A673 (cell line): Measurements from ENCODE around the gene OR4F15. TPM values are rescaled to one million over a fixed set of nuclear protein-coding genes. Genes with fewer than 3 reads are reported as not detected.

Experiments used
- BruUV-seq: library from RNA; stranded (reverse); fragments of 400-500 nt; replicated peaks from 2 replicates; lab custom pipeline; 2021; lab: Mats Ljungman, UMichigan
- CTCF ChIA-PET: fragments of 300-600 bp; sonication (Branson Sonifier 250); formaldehyde crosslinking; loops from one replicate; lab custom pipeline; 2022; ENCODE audit warnings: antibody characterized with exemption; lab: Charles Lee
- POLR2A ChIA-PET: fragments of 300-600 bp; sonication (Branson Sonifier 250); formaldehyde crosslinking; loops from one replicate; lab custom pipeline; 2022; ENCODE audit warnings: antibody characterized with exemption; ENCODE audit not compliant: low non-redundant PET; lab: Charles Lee
- DNase-seq: peaks from one replicate; pipeline ENCODE4 v3.0.0-alpha.2; 2015; ENCODE audit warnings: low spot score
- H3K27ac ChIP-seq: fragments of 200-600 bp; sonication (generic); 2 replicates; pipeline ENCODE4 v1.5.1; 2016; ENCODE audit warnings: mixed run types, low read depth, mild to moderate bottlenecking, mixed read lengths, antibody characterized with exemption, low read length; ENCODE audit not compliant: poor library complexity, severe bottlenecking
- H3K27me3 ChIP-seq: fragments of 200-600 bp; sonication (generic); replicated peaks from 2 replicates; pipeline ENCODE4 v1.6.1; 2017; ENCODE audit warnings: mixed run types, low read depth, mild to moderate bottlenecking, mixed read lengths, antibody characterized with exemption, low read length; ENCODE audit not compliant: insufficient read depth, poor library complexity
- H3K36me3 ChIP-seq: fragments of 200-600 bp; sonication (generic); 2 replicates; pipeline ENCODE4 v1.6.1; 2016; ENCODE audit warnings: mixed run types, mild to moderate bottlenecking, mixed read lengths, antibody characterized with exemption, low read length; ENCODE audit not compliant: insufficient read depth, poor library complexity, severe bottlenecking
- H3K4me1 ChIP-seq: fragments of 200-600 bp; sonication (generic); 2 replicates; pipeline ENCODE4 v1.6.1; 2017; ENCODE audit warnings: mixed run types, mild to moderate bottlenecking, mixed read lengths, antibody characterized with exemption, low read length; ENCODE audit not compliant: insufficient read depth, poor library complexity, severe bottlenecking
- H3K4me3 ChIP-seq: fragments of 200-600 bp; sonication (generic); 2 replicates; pipeline ENCODE4 v1.5.1; 2016; ENCODE audit warnings: low read depth, mixed run types, mild to moderate bottlenecking, mixed read lengths, low read length; ENCODE audit not compliant: poor library complexity, severe bottlenecking
- H3K9me3 ChIP-seq: fragments of 200-600 bp; sonication (generic); 2 replicates; pipeline ENCODE4 v1.6.1; 2016; ENCODE audit warnings: mixed run types, low read depth, mild to moderate bottlenecking, mixed read lengths, antibody characterized with exemption, low read length; ENCODE audit not compliant: poor library complexity, severe bottlenecking
- EZH2 ChIP-seq: fragments of 200-600 bp; sonication (generic); IDR thresholded peaks from 2 replicates; pipeline ENCODE4 v1.6.1; 2017; ENCODE audit warnings: borderline replicate concordance, low read depth, mild to moderate bottlenecking, mixed read lengths, antibody characterized with exemption, low read length; ENCODE audit not compliant: poor library complexity, severe bottlenecking
- intact Hi-C: fragments of 100-400 bp; cut with micrococcal nuclease; formaldehyde crosslinking; loops from one replicate; pipeline ENCODE4 v1.10.0; 2022; ENCODE audit not compliant: unreplicated experiment
- total RNA-seq: library from RNA; stranded (reverse); gene quantifications from 2 replicates; pipeline ENCODE4 v1.2.3, GENCODE V29; 2021
- TF ChIP-seq, protein P1 (sequence below): fragments of 300-800, 200-600 bp; sonication (generic); conservative IDR thresholded peaks from 2 replicates; pipeline ENCODE4 v1.5.1; 2017; ENCODE audit warnings: low read depth, mild to moderate bottlenecking, antibody characterized with exemption, low read length, moderate library complexity, mixed read lengths

Gene OR4F15
- total RNA-seq, 1 experiment from 2014 or later: not detected

DNA sequence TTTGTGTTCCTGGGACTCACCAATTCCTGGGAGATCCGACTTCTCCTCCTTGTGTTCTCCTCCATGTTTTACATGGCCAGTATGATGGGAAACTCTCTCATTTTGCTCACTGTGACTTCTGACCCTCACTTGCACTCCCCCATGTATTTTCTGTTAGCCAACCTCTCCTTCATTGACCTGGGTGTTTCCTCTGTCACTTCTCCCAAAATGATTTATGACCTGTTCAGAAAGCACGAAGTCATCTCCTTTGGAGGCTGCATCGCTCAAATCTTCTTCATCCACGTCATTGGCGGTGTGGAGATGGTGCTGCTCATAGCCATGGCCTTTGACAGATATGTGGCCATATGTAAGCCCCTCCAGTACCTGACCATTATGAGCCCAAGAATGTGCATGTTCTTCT, 16.8 kb downstream of the OR4F15 start:
- H3K4me3 ChIP-seq: no peak overlapping the region
- DNase-seq: no peak
- ChIA-PET POLR2A (no interaction called here), CTCF (no interaction called here)
- peaks cover 52% of the 10 kb centered on the region for H3K27me3 ChIP-seq
- BruUV-seq: no TSS peak
- TF ChIP-seq EZH2: no peak
- TF ChIP-seq, protein P1, sequence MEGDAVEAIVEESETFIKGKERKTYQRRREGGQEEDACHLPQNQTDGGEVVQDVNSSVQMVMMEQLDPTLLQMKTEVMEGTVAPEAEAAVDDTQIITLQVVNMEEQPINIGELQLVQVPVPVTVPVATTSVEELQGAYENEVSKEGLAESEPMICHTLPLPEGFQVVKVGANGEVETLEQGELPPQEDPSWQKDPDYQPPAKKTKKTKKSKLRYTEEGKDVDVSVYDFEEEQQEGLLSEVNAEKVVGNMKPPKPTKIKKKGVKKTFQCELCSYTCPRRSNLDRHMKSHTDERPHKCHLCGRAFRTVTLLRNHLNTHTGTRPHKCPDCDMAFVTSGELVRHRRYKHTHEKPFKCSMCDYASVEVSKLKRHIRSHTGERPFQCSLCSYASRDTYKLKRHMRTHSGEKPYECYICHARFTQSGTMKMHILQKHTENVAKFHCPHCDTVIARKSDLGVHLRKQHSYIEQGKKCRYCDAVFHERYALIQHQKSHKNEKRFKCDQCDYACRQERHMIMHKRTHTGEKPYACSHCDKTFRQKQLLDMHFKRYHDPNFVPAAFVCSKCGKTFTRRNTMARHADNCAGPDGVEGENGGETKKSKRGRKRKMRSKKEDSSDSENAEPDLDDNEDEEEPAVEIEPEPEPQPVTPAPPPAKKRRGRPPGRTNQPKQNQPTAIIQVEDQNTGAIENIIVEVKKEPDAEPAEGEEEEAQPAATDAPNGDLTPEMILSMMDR: no peak
- H3K4me1 ChIP-seq: no peaks in the 10 kb centered on the region
- no peaks in the 10 kb centered on the region for H3K36me3 ChIP-seq
- no peaks in the 10 kb centered on the region for H3K9me3 ChIP-seq
- H3K27ac ChIP-seq: no peak overlapping the region
- intact Hi-C loops: no loop called here

DNA sequence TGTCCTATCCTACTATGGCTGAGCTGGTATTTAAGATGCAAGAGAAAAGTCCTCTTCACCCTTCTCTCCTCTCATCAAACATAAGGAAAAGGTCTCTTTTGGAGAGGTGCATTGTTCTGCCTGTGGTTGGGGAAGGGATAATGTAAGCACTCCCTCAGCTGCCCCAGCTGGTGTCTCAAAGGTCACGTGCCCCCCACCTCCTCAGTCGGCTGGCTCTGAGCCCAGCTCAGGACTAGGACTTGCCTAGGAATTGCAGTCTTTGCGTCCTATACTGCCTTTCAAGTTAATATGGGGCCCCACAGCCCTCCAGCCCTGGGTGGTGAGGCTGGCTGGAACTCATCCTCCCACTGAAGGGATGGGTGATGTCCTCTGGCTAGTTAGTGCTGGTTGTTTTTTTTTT, 29.7 kb downstream of the OR4F15 start:
- POLR2A ChIA-PET: no interaction called here
- Histone ChIP-seq H3K27ac (no peak overlapping the region), H3K9me3 (no peaks in the 10 kb centered on the region), H3K4me1 (no peaks in the 10 kb centered on the region), H3K27me3 (peaks cover 32% of the 10 kb centered on the region), H3K36me3 (no peaks in the 10 kb centered on the region), H3K4me3 (no peak overlapping the region)
- BruUV-seq: no TSS peak
- CTCF ChIA-PET: no interaction called here
- DNase-seq: no peak
- TF ChIP-seq, protein P1: no peak
- TF ChIP-seq EZH2: no peak
- intact Hi-C loops: no loop called here

DNA sequence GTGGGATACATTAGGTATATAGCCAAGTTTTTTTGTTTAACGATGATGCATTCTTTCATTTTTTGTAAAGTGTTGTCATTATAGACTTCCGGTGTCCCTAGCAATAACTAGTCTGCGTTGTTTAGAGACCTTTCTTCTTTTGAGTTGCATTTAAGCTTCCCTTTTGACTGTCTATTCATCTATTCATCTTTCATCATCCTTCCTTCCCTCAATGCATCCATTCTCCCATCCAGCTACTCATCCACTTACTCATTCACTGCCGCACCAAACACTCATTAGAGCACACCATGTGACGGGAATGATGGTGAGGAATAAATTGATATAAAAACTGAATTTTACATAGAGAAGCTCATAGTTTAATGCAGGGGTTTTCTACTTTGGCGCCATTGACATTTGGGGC, 32.9 kb downstream of the OR4F15 start:
- intact Hi-C loops: no loop called here
- H3K36me3 ChIP-seq: no peaks in the 10 kb centered on the region
- H3K9me3 ChIP-seq: no peaks in the 10 kb centered on the region
- no peak overlapping the region for H3K4me3 ChIP-seq
- CTCF ChIA-PET: no interaction called here
- no peak overlapping the region for H3K27ac ChIP-seq
- DNase-seq: no peak
- H3K27me3 ChIP-seq: peaks cover 37% of the 10 kb centered on the region
- POLR2A ChIA-PET: no interaction called here
- no TSS peak for BruUV-seq
- TF ChIP-seq EZH2: no peak
- TF ChIP-seq, protein P1: no peak
- H3K4me1 ChIP-seq: no peaks in the 10 kb centered on the region
